Stimulated activated CD8-positive, alpha-beta memory T cell treated with anti-CD3 and anti-CD28 coated beads, Interleukin-2, amount 100 ng/mL, for 48 hours (primary cell): ENCODE data around the gene ALPL.
A peak's percentile ranks its signal among the peaks of the same experiment; 100 is the strongest.

Experiments
- DNase-seq, 2 donors: peaks; one replicate each; pipeline ENCODE4 v3.0.0-alpha.2; 2020; ENCODE audit warnings: low read depth in 2 of 2

The ALPL gene

GRCh38 chr1:21618561-21619374 is 109.5 kb downstream of the ALPL start:
- DNase-seq, result no peak

- DNase-seq, result no peak
Measured at GRCh38 chr1:21619375-21619947, 110.2 kb downstream of the ALPL start.

- no peak for DNase-seq
Measured at GRCh38 chr1:21620011-21620410, 110.8 kb downstream of the ALPL start.

- no peak for DNase-seq
Measured at GRCh38 chr1:21620496-21620895, 111.3 kb downstream of the ALPL start.

- no peak for DNase-seq
Measured at GRCh38 chr1:21621051-21621450, 111.8 kb downstream of the ALPL start.

GRCh38 chr1:21621761-21622436 is 112.7 kb downstream of the ALPL start:
- DNase-seq, result no peak

- DNase-seq, result peak; percentile 26 to 45
Measured at GRCh38 chr1:21622466-21623315, 113.5 kb downstream of the ALPL start.

- no peak for DNase-seq
Measured at GRCh38 chr1:21623410-21623961, 114.3 kb downstream of the ALPL start.

GRCh38 chr1:21624571-21625389 is 115.6 kb downstream of the ALPL start:
- no peak for DNase-seq

- no peak for DNase-seq
Measured at GRCh38 chr1:21625390-21626190, 116.4 kb downstream of the ALPL start.

GRCh38 chr1:21626921-21627339 is 117.7 kb downstream of the ALPL start:
- DNase-seq, result no peak
